Esophagus squamous epithelium (tissue), 4 donors: ENCODE data around the gene CCDC88C.
"Not testable (repeated sequence)": the region's sequence is repeated elsewhere in the genome, so short reads cannot be mapped to it uniquely, and the experiment has no call there.

ENCODE experiments used
- CTCF ChIP-seq, 6 experiments: fragments of 450-650 bp in 4 of 6; fragments of 200-600 bp in 2 of 6; sonication (generic) in 2 of 6; IDR thresholded peaks; one replicate each; pipeline ENCODE4 v1.5.1; 2016 to 2019; ENCODE audit warnings: antibody characterized with exemption in 6 of 6, mild to moderate bottlenecking in 4 of 6, moderate library complexity in 4 of 6
- POLR2A ChIP-seq, 4 donors: fragments of 450-650 bp; IDR thresholded peaks; one replicate each; pipeline ENCODE4 v1.6.1; 2017; ENCODE audit warnings: antibody characterized with exemption in 4 of 4, mild to moderate bottlenecking in 4 of 4, moderate library complexity in 3 of 4

GRCh38 chr14:91226360-91226759, 191.3 kb downstream of the CCDC88C start:
- not testable (repeated sequence) for TF ChIP-seq CTCF, POLR2A (IDR thresholded peaks at IDR 0.05)
